GM20000 (cell line): ENCODE data around the gene REX1BD.
"Not testable (repeated sequence)": the region's sequence is repeated elsewhere in the genome, so short reads cannot be mapped to it uniquely, and the experiment has no call there.

Source experiments
- DNase-seq: peaks from one replicate; pipeline ENCODE4 v3.0.0; 2012; ENCODE audit warnings: low spot score
- CTCF ChIP-seq: IDR thresholded peaks from 2 replicates; pipeline ENCODE4 v1.5.1; 2012; ENCODE audit warnings: mild to moderate bottlenecking, control low read depth; ENCODE audit errors: extremely low read depth, missing control alignments

Gene REX1BD

GRCh38 chr19:18588611-18589379 is at the start of gene REX1BD:
Gene REX1BD (plus strand): TSS chr19:18588798. CDS start chr19:18588802, 4 bp downstream.
- peak; percentile 95 for TF ChIP-seq CTCF
- DNase-seq: peak; percentile 93

- TF ChIP-seq CTCF: no peak
- DNase-seq: no peak
Measured at GRCh38 chr19:18539372-18539771, 49.2 kb upstream of the REX1BD start.

- DNase-seq: not testable (repeated sequence)
Measured at GRCh38 chr19:18540200-18540599, 48.4 kb upstream of the REX1BD start.

- peak; percentile 6 for DNase-seq
- TF ChIP-seq CTCF: no peak
Measured at GRCh38 chr19:18541258-18541991, 47.2 kb upstream of the REX1BD start.

- no peak for DNase-seq
- TF ChIP-seq CTCF: no peak
Measured at GRCh38 chr19:18541992-18542940, 46.3 kb upstream of the REX1BD start.

GRCh38 chr19:18542941-18543813 is 45.4 kb upstream of the REX1BD start, which contains the start of gene FKBP8:
Gene FKBP8 (minus strand): TSS chr19:18543573. CDS start chr19:18541970, 1,603 bp downstream.
- TF ChIP-seq CTCF: no peak

More at GRCh38 chr19:18542941-18543813, 45.4 kb upstream of the REX1BD start, which contains the start of gene FKBP8:
- DNase-seq: peak; percentile 99
